ENCODE measurements around the gene RTKN2. TPM values are rescaled to one million over a fixed set of nuclear protein-coding genes. Genes with fewer than 3 reads are reported as not detected.
A peak's percentile ranks its signal among the peaks of the same experiment; 100 is the strongest.

Gene RTKN2
- total and polyA plus RNA-seq, 2 donors (not counting 1 experiment from before 2014, with no cell fraction given) = 0.07 to 0.22 TPM

- peak overlapping the region; percentile 70 for H3K9ac ChIP-seq (ENCODE audit: low read length)
- H3K9me3 ChIP-seq (ENCODE audit: control extremely low read depth in 1 of 3, control insufficient read depth in 2 of 3, insufficient read depth in 1 of 3, low read length in 2 of 3) = no peaks in the 10 kb centered on the region
- DNase-seq (peak; percentile 27), ATAC-seq (ENCODE audit: low read depth) (no peak)
- H2AFZ ChIP-seq (ENCODE audit: insufficient read depth, low read depth, low read length, poor library complexity, severe bottlenecking) = peak overlapping the region; percentile 87
- peak overlapping the region; percentile 93 for H3K4me2 ChIP-seq (replicated peaks; ENCODE audit: low read depth, low read length, poor library complexity, severe bottlenecking)
- intact Hi-C loops (cut with micrococcal nuclease) = loop anchor here (2.0 to 10.0 kb wide), 4 partner anchors 23 to 549 kb away; partner anchors contain the start of genes EGR2 and ZNF365
- 1% methylated on average over 16 of the region's 19 CpGs for WGBS (ENCODE audit: insufficient coverage)
- CTCF ChIA-PET = interaction anchor here (0.6 to 2.5 kb wide), 4 partner anchors 23 to 816 kb away, joined by 3 to 7 read pairs (median 4); no protein-coding TSS in a partner anchor
- H3K27ac ChIP-seq (ENCODE audit: low read length in 2 of 2) = peak overlapping the region in 1 of 2 donors; percentile 7
- no peaks in the 10 kb centered on the region for H3K36me3 ChIP-seq (replicated peaks in 1 of 2; ENCODE audit: control extremely low read depth in 1 of 2, control insufficient read depth in 1 of 2, extremely low read depth in 1 of 2, insufficient read depth in 2 of 2, low read length in 1 of 2)
- peaks cover 0 to 17% (median 9%) of the 10 kb centered on the region in 4 experiments for H3K27me3 ChIP-seq (replicated peaks in 1 of 4; ENCODE audit: control extremely low read depth in 1 of 4, control insufficient read depth in 3 of 4, insufficient read depth in 4 of 4, low read length in 3 of 4)
- no peaks in the 10 kb centered on the region for H3K9me3 Mint-ChIP-seq (ENCODE audit: insufficient read depth)
- no peak overlapping the region for H3K27ac Mint-ChIP-seq
- no peaks in the 10 kb centered on the region for H3K79me2 ChIP-seq (ENCODE audit: control insufficient read depth, insufficient read depth, low read length)
- H3K4me3 ChIP-seq (ENCODE audit: control extremely low read depth in 1 of 5, extremely low read depth in 1 of 5, insufficient read depth in 1 of 5, low read depth in 2 of 5, low read length in 4 of 5) = peak overlapping the region; percentile 51 to 73 (median 68)
- peaks cover 14% of the 10 kb centered on the region for H3K27me3 Mint-ChIP-seq
- H4K20me1 ChIP-seq (ENCODE audit: control insufficient read depth, insufficient read depth, low read length, poor library complexity, severe bottlenecking) = no peaks in the 10 kb centered on the region
- POLR2A ChIA-PET = no interaction called here
- peaks cover 11% of the 10 kb centered on the region for H3K4me1 Mint-ChIP-seq
- peaks cover 14 to 15% of the 10 kb centered on the region in 2 donors for H3K4me1 ChIP-seq (ENCODE audit: control insufficient read depth in 2 of 2, insufficient read depth in 2 of 2, low read length in 2 of 2)
- peak overlapping the region; percentile 92 for H3K4me3 Mint-ChIP-seq
- no peak for TF ChIP-seq EZH2 (IDR thresholded peaks at IDR 0.05; ENCODE audit: borderline replicate concordance, insufficient read depth, low read depth, low read length, poor library complexity, severe bottlenecking)
- TF ChIP-seq, protein P1, sequence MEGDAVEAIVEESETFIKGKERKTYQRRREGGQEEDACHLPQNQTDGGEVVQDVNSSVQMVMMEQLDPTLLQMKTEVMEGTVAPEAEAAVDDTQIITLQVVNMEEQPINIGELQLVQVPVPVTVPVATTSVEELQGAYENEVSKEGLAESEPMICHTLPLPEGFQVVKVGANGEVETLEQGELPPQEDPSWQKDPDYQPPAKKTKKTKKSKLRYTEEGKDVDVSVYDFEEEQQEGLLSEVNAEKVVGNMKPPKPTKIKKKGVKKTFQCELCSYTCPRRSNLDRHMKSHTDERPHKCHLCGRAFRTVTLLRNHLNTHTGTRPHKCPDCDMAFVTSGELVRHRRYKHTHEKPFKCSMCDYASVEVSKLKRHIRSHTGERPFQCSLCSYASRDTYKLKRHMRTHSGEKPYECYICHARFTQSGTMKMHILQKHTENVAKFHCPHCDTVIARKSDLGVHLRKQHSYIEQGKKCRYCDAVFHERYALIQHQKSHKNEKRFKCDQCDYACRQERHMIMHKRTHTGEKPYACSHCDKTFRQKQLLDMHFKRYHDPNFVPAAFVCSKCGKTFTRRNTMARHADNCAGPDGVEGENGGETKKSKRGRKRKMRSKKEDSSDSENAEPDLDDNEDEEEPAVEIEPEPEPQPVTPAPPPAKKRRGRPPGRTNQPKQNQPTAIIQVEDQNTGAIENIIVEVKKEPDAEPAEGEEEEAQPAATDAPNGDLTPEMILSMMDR (IDR thresholded peaks at IDR 0.05) = no peak
These were observed 631 bp downstream of the RTKN2 start for GRCh38 chr10:62268027-62268398.

- Histone ChIP-seq H3K4me1 (ENCODE audit: control insufficient read depth in 2 of 2, insufficient read depth in 2 of 2, low read length in 2 of 2) (peaks cover 14 to 15% of the 10 kb centered on the region in 2 donors), H3K27ac (ENCODE audit: low read length in 2 of 2) (no peak overlapping the region), H4K20me1 (ENCODE audit: control insufficient read depth, insufficient read depth, low read length, poor library complexity, severe bottlenecking) (no peaks in the 10 kb centered on the region), H3K36me3 (replicated peaks in 1 of 2; ENCODE audit: control extremely low read depth in 1 of 2, control insufficient read depth in 1 of 2, extremely low read depth in 1 of 2, insufficient read depth in 2 of 2, low read length in 1 of 2) (no peaks in the 10 kb centered on the region), H3K9me3 (ENCODE audit: control extremely low read depth in 1 of 3, control insufficient read depth in 2 of 3, insufficient read depth in 1 of 3, low read length in 2 of 3) (no peaks in the 10 kb centered on the region), H3K4me3 (ENCODE audit: control extremely low read depth in 1 of 5, extremely low read depth in 1 of 5, insufficient read depth in 1 of 5, low read depth in 2 of 5, low read length in 4 of 5) (no peak overlapping the region), H3K79me2 (ENCODE audit: control insufficient read depth, insufficient read depth, low read length) (no peaks in the 10 kb centered on the region), H3K27me3 (replicated peaks in 1 of 4; ENCODE audit: control extremely low read depth in 1 of 4, control insufficient read depth in 3 of 4, insufficient read depth in 4 of 4, low read length in 3 of 4) (peaks cover 0 to 17% (median 9%) of the 10 kb centered on the region in 4 experiments), H3K4me2 (replicated peaks; ENCODE audit: low read depth, low read length, poor library complexity, severe bottlenecking) (no peak overlapping the region), H3K9ac (ENCODE audit: low read length) (no peak overlapping the region), H2AFZ (ENCODE audit: insufficient read depth, low read depth, low read length, poor library complexity, severe bottlenecking) (no peak overlapping the region)
- ChIA-PET POLR2A (no interaction called here), CTCF (interaction anchor here (1.1 to 2.0 kb wide), 4 partner anchors 22 to 818 kb away, joined by 3 to 6 read pairs (median 3); no protein-coding TSS in a partner anchor)
- Mint-ChIP-seq H3K27me3 (peaks cover 14% of the 10 kb centered on the region), H3K27ac (no peak overlapping the region), H3K4me3 (no peak overlapping the region), H3K9me3 (ENCODE audit: insufficient read depth) (no peaks in the 10 kb centered on the region), H3K4me1 (peaks cover 11% of the 10 kb centered on the region)
- WGBS (ENCODE audit: insufficient coverage) = 100% methylated on average over 2 of the region's 3 CpGs
- intact Hi-C loops (cut with micrococcal nuclease) = loop anchor here (5.0 to 10.0 kb wide), 3 partner anchors 108 to 551 kb away; partner anchors contain the start of genes EGR2 and ZNF365
- ATAC-seq (ENCODE audit: low read depth) = no peak
- DNase-seq = no peak
- TF ChIP-seq EZH2 (IDR thresholded peaks at IDR 0.05; ENCODE audit: borderline replicate concordance, insufficient read depth, low read depth, low read length, poor library complexity, severe bottlenecking) = no peak
- TF ChIP-seq, protein P1 (IDR thresholded peaks at IDR 0.05) = no peak
These were observed 2.0 kb downstream of the RTKN2 start for GRCh38 chr10:62266611-62267010.
